ENCODE results near the gene S1PR1. TPM values are rescaled to one million over a fixed set of nuclear protein-coding genes. Genes with fewer than 3 reads are reported as not detected.
"Not testable (repeated sequence)": the region's sequence is repeated elsewhere in the genome, so short reads cannot be mapped to it uniquely, and the experiment has no call there.

S1PR1 gene
- polyA plus RNA-seq, 3 donors: 0.36 to 0.64 (median 0.43) TPM

GRCh38 chr1:101207271-101207670, 29.5 kb upstream of the S1PR1 start:
- H3K27me3 ChIP-seq (ENCODE audit: control insufficient read depth in 2 of 2, insufficient read depth in 2 of 2, low read length in 2 of 2); H3K4me3 Mint-ChIP-seq; H3K9me3 ChIP-seq (replicated peaks in 1 of 2; ENCODE audit: control insufficient read depth in 1 of 2, insufficient read depth in 1 of 2, low read length in 2 of 2); H4K20me1 ChIP-seq (ENCODE audit: insufficient read depth, low read length); H2AFZ ChIP-seq (ENCODE audit: insufficient read depth, low read depth, low read length, poor library complexity, severe bottlenecking); H3K79me2 ChIP-seq (ENCODE audit: insufficient read depth, low read length); H3K36me3 Mint-ChIP-seq; intact Hi-C loops (cut with micrococcal nuclease); H3K4me1 Mint-ChIP-seq; H3K27me3 Mint-ChIP-seq (ENCODE audit: low read depth in 3 of 3); H3K36me3 ChIP-seq (replicated peaks in 1 of 2; ENCODE audit: control insufficient read depth in 1 of 2, insufficient read depth in 2 of 2, low read length in 2 of 2); H3K9ac ChIP-seq (ENCODE audit: insufficient read depth, low read length, poor library complexity, severe bottlenecking); H3K9me3 Mint-ChIP-seq; H3K27ac ChIP-seq (ENCODE audit: low read depth in 1 of 2, low read length in 2 of 2); H3K27ac Mint-ChIP-seq; H3K4me1 ChIP-seq (ENCODE audit: control insufficient read depth in 1 of 2, insufficient read depth in 2 of 2, low read length in 2 of 2); H3K4me2 ChIP-seq (replicated peaks; ENCODE audit: extremely low read depth, low read length, poor library complexity, severe bottlenecking); H3K4me3 ChIP-seq (replicated peaks in 1 of 3; ENCODE audit: low read depth in 2 of 3, low read length in 3 of 3); DNase-seq: not testable (repeated sequence)
- WGBS (ENCODE audit: insufficient coverage): 90% methylated on average over 2 of the region's 9 CpGs

GRCh38 chr1:101207891-101208290, 28.9 kb upstream of the S1PR1 start:
- no peaks in the 10 kb centered on the region for H3K79me2 ChIP-seq (ENCODE audit: insufficient read depth, low read length)
- Mint-ChIP-seq H3K27ac (no peak overlapping the region), H3K4me1 (no peaks in the 10 kb centered on the region), H3K9me3 (no peaks in the 10 kb centered on the region), H3K36me3 (no peaks in the 10 kb centered on the region), H3K4me3 (no peak overlapping the region), H3K27me3 (ENCODE audit: low read depth in 3 of 3) (peaks cover 0 to 5% (median 1%) of the 10 kb centered on the region in 3 donors)
- WGBS (ENCODE audit: insufficient coverage): 83% methylated on average over 1 of the region's 2 CpGs
- H2AFZ ChIP-seq (ENCODE audit: insufficient read depth, low read depth, low read length, poor library complexity, severe bottlenecking): no peak overlapping the region
- TF ChIP-seq CTCF (IDR thresholded peaks at IDR 0.05): no peak
- intact Hi-C loops (cut with micrococcal nuclease): no loop called here
- H3K4me3 ChIP-seq (replicated peaks in 1 of 3; ENCODE audit: low read depth in 2 of 3, low read length in 3 of 3): no peak overlapping the region
- no peak overlapping the region for H3K4me2 ChIP-seq (replicated peaks; ENCODE audit: extremely low read depth, low read length, poor library complexity, severe bottlenecking)
- no peaks in the 10 kb centered on the region for H3K27me3 ChIP-seq (ENCODE audit: control insufficient read depth in 2 of 2, insufficient read depth in 2 of 2, low read length in 2 of 2)
- H3K36me3 ChIP-seq (replicated peaks in 1 of 2; ENCODE audit: control insufficient read depth in 1 of 2, insufficient read depth in 2 of 2, low read length in 2 of 2): no peaks in the 10 kb centered on the region
- no peaks in the 10 kb centered on the region for H4K20me1 ChIP-seq (ENCODE audit: insufficient read depth, low read length)
- no peak overlapping the region for H3K9ac ChIP-seq (ENCODE audit: insufficient read depth, low read length, poor library complexity, severe bottlenecking)
- H3K4me1 ChIP-seq (ENCODE audit: control insufficient read depth in 1 of 2, insufficient read depth in 2 of 2, low read length in 2 of 2): no peaks in the 10 kb centered on the region
- no peak overlapping the region for H3K27ac ChIP-seq (ENCODE audit: low read depth in 1 of 2, low read length in 2 of 2)
- DNase-seq: no peak
- H3K9me3 ChIP-seq (replicated peaks in 1 of 2; ENCODE audit: control insufficient read depth in 1 of 2, insufficient read depth in 1 of 2, low read length in 2 of 2): no peaks in the 10 kb centered on the region
